GM21723 (cell line): ENCODE results near the gene LRRC10.

Source experiments
- ATAC-seq: cut with Tn5 transposase; IDR thresholded peaks from one replicate; pipeline ENCODE4 v1.9.1; 2021; ENCODE audit warnings: mild to moderate bottlenecking, moderate library complexity; ENCODE audit not compliant: unreplicated experiment

Gene LRRC10

GRCh38 chr12:69610729-69611128 lies at the start of gene LRRC10:
LRRC10 (minus strand) TSS chr12:69610907; CDS start chr12:69610838, 69 bp downstream.
- no peak for ATAC-seq

- no peak for ATAC-seq
These were observed 49.6 kb upstream of the LRRC10 start for GRCh38 chr12:69660164-69660863.

GRCh38 chr12:69658203-69658602 lies 47.5 kb upstream of the LRRC10 start:
- ATAC-seq = no peak

GRCh38 chr12:69657376-69658137 lies 46.9 kb upstream of the LRRC10 start:
- no peak for ATAC-seq

GRCh38 chr12:69655616-69656340 lies 45.1 kb upstream of the LRRC10 start:
- ATAC-seq = no peak

- no peak for ATAC-seq
These were observed 43.0 kb upstream of the LRRC10 start for GRCh38 chr12:69653703-69654102.

- no peak for ATAC-seq
These were observed 41.2 kb upstream of the LRRC10 start for GRCh38 chr12:69651922-69652321.

- ATAC-seq = no peak
These were observed 38.8 kb upstream of the LRRC10 start for GRCh38 chr12:69649529-69649928.

- no peak for ATAC-seq
These were observed 37.8 kb upstream of the LRRC10 start for GRCh38 chr12:69648476-69648875.

- no peak for ATAC-seq
These were observed 36.5 kb upstream of the LRRC10 start for GRCh38 chr12:69647178-69647577.

- no peak for ATAC-seq
These were observed 34.3 kb upstream of the LRRC10 start for GRCh38 chr12:69645031-69645430.

GRCh38 chr12:69644511-69644910 lies 33.8 kb upstream of the LRRC10 start:
- ATAC-seq = no peak

- no peak for ATAC-seq
These were observed 31.8 kb upstream of the LRRC10 start for GRCh38 chr12:69642531-69642930.

GRCh38 chr12:69641546-69641945 lies 30.8 kb upstream of the LRRC10 start:
- no peak for ATAC-seq

- ATAC-seq = peak; percentile 85
These were observed 28.8 kb upstream of the LRRC10 start for GRCh38 chr12:69639400-69640016.

GRCh38 chr12:69633061-69633460 lies 22.4 kb upstream of the LRRC10 start:
- ATAC-seq = no peak

- ATAC-seq = no peak
These were observed 19.5 kb upstream of the LRRC10 start for GRCh38 chr12:69630191-69630590.

- ATAC-seq = no peak
These were observed 16.8 kb upstream of the LRRC10 start for GRCh38 chr12:69627501-69627900.

- ATAC-seq = no peak
These were observed 13.3 kb upstream of the LRRC10 start for GRCh38 chr12:69623970-69624369.

- ATAC-seq = no peak
These were observed 10.8 kb upstream of the LRRC10 start for GRCh38 chr12:69621551-69621950.

- ATAC-seq = no peak
These were observed 10.2 kb upstream of the LRRC10 start for GRCh38 chr12:69620921-69621320.
